ENCODE results near the gene EFHB.
"Not testable (repeated sequence)": the region's sequence is repeated elsewhere in the genome, so short reads cannot be mapped to it uniquely, and the experiment has no call there.

The EFHB gene

DNA sequence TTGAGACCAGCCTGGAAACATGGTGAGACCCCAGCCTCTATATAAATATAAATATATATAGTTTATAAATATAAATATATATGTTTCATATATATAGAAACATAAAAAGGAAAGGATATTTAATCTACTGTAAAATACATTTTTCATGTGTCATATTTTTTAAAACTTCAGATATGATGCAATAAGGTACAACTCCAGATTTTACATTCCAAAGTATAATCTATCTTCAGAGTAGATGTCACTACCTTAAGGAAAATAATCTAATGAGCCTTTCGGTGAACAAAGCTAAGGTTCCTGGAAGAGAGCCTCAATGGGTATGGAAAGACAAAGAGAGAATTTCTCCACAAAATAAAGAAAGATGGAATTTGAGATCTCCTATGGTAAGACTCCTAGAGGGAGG lies 16.9 kb downstream of the EFHB start:
- Histone ChIP-seq H3K36me3 (ENCODE audit: control insufficient read depth, insufficient read depth, low read length) (no peaks in the 10 kb centered on the region), H3K9me3 (ENCODE audit: control insufficient read depth, low read length) (no peaks in the 10 kb centered on the region), H3K27me3 (ENCODE audit: control insufficient read depth, insufficient read depth, low read length) (no peaks in the 10 kb centered on the region), H3K4me1 (ENCODE audit: control insufficient read depth, insufficient read depth, low read length) (no peaks in the 10 kb centered on the region), H3K9ac (ENCODE audit: low read length) (no peak overlapping the region), H3K4me3 (ENCODE audit: low read length) (no peak overlapping the region)

GRCh38 chr3:19911452-19911851 lies 22.6 kb downstream of the EFHB start:
- no peaks in the 10 kb centered on the region for H3K4me1 ChIP-seq (ENCODE audit: control insufficient read depth, insufficient read depth, low read length)

DNA sequence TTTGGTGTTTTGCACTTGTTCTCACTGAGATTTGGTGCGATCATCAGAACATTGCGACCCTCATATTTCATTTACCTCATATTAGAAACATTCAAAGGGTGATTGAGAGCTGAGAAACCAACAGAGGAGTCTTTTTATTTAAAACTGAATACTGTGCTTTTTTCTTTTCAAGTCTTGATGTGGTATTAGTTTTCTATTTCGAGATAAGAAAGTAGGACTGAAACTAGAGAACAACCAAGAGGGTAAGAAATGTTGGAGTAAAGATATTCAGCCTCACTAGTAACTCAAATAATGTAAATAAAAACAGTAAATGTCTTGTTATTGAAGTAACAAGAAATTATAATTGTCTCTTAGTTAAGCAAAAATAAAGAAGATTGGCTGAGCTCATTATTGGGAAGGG lies 26.5 kb downstream of the EFHB start:
- Histone ChIP-seq H3K4me1 (ENCODE audit: control insufficient read depth, insufficient read depth, low read length) (no peaks in the 10 kb centered on the region), H3K4me3 (ENCODE audit: low read length) (no peak overlapping the region), H3K9me3 (ENCODE audit: control insufficient read depth, low read length) (no peaks in the 10 kb centered on the region), H3K36me3 (ENCODE audit: control insufficient read depth, insufficient read depth, low read length) (no peaks in the 10 kb centered on the region), H3K27me3 (ENCODE audit: control insufficient read depth, insufficient read depth, low read length) (no peaks in the 10 kb centered on the region), H3K9ac (ENCODE audit: low read length) (no peak overlapping the region)

More at GRCh38 chr3:19911452-19911851, 22.6 kb downstream of the EFHB start:
- Histone ChIP-seq H3K4me3 (ENCODE audit: low read length) (no peak overlapping the region), H3K9me3 (ENCODE audit: control insufficient read depth, low read length) (no peaks in the 10 kb centered on the region), H3K27me3 (ENCODE audit: control insufficient read depth, insufficient read depth, low read length) (no peaks in the 10 kb centered on the region), H3K9ac (ENCODE audit: low read length) (no peak overlapping the region), H3K36me3 (ENCODE audit: control insufficient read depth, insufficient read depth, low read length) (no peaks in the 10 kb centered on the region)

GRCh38 chr3:19903649-19904048 lies 30.4 kb downstream of the EFHB start:
- no peaks in the 10 kb centered on the region for H3K36me3 ChIP-seq (ENCODE audit: control insufficient read depth, insufficient read depth, low read length)
- no peak overlapping the region for H3K4me3 ChIP-seq (ENCODE audit: low read length)
- H3K4me1 ChIP-seq (ENCODE audit: control insufficient read depth, insufficient read depth, low read length): peaks cover 8% of the 10 kb centered on the region
- H3K27me3 ChIP-seq (ENCODE audit: control insufficient read depth, insufficient read depth, low read length): no peaks in the 10 kb centered on the region
- no peak overlapping the region for H3K9ac ChIP-seq (ENCODE audit: low read length)
- H3K9me3 ChIP-seq (ENCODE audit: control insufficient read depth, low read length): no peaks in the 10 kb centered on the region

DNA sequence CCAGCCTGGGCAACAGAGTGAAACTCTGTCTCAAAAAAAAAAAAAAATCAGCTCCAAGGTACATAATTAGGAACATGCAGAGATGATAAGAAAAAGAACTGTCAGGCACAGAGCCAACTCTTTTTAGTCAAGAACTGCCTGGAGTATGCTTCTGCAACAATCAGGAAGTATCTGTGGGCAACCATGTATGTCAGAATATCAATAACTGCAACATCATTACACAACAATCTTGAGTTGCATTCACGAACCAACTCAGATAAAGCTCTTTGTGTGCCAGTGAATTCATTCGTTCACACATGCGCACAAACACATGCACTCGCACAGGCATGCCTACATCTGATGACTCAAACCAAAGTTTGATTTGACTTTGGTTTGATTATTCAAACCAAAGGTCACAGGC lies 32.1 kb downstream of the EFHB start:
- Histone ChIP-seq H3K9ac (ENCODE audit: low read length) (no peak overlapping the region), H3K4me1 (ENCODE audit: control insufficient read depth, insufficient read depth, low read length) (peaks cover 8% of the 10 kb centered on the region), H3K27me3 (ENCODE audit: control insufficient read depth, insufficient read depth, low read length) (no peaks in the 10 kb centered on the region), H3K9me3 (ENCODE audit: control insufficient read depth, low read length) (no peaks in the 10 kb centered on the region), H3K36me3 (ENCODE audit: control insufficient read depth, insufficient read depth, low read length) (no peaks in the 10 kb centered on the region), H3K4me3 (ENCODE audit: low read length) (no peak overlapping the region)

DNA sequence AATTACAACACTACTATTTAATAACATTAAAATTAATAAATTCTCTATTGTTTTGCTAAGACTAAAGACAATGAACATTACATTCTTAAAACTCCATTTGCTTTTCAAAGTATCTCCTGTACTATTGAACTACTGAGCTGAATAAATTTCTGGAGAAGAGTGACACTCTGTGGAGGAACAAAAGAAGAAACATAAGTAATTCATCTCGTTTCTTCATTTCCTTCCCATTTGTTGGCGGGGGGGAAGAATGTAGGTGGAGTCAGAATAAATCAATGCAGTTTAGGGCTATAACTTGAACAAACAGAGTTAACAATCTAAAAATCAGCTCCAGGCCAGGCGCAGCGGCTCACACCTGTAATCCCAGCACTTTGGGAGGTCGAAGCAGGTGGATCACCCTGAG lies 32.7 kb downstream of the EFHB start:
- Histone ChIP-seq H3K36me3 (ENCODE audit: control insufficient read depth, insufficient read depth, low read length) (no peaks in the 10 kb centered on the region), H3K4me1 (ENCODE audit: control insufficient read depth, insufficient read depth, low read length) (peaks cover 8% of the 10 kb centered on the region), H3K9ac (ENCODE audit: low read length) (no peak overlapping the region), H3K4me3 (ENCODE audit: low read length) (no peak overlapping the region), H3K27me3 (ENCODE audit: control insufficient read depth, insufficient read depth, low read length) (no peaks in the 10 kb centered on the region), H3K9me3 (ENCODE audit: control insufficient read depth, low read length) (no peaks in the 10 kb centered on the region)

DNA sequence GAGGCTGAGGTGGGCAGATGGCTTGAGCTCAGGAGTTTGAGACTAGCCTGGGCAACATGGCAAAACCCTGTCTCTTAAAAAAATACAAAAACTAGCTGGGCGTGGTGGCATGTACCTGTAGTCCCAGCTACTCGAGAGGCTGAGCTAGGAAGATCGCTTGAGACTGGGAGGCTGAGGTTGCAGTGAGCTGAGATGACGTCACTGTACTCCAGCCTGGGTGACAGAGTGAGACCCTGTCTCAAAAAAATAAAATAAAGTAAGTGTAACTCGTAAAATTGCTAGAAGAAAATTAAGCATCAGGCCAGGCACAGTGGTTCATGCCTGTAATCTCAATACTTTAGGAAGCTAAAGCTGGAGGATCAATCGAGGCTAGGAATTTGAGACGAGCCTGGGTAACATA lies 34.2 kb downstream of the EFHB start:
- not testable (repeated sequence) for H3K27me3 ChIP-seq (ENCODE audit: control insufficient read depth, insufficient read depth, low read length); H3K4me3 ChIP-seq (ENCODE audit: low read length); H3K9ac ChIP-seq (ENCODE audit: low read length); H3K4me1 ChIP-seq (ENCODE audit: control insufficient read depth, insufficient read depth, low read length); H3K36me3 ChIP-seq (ENCODE audit: control insufficient read depth, insufficient read depth, low read length); H3K9me3 ChIP-seq (ENCODE audit: control insufficient read depth, low read length)

DNA sequence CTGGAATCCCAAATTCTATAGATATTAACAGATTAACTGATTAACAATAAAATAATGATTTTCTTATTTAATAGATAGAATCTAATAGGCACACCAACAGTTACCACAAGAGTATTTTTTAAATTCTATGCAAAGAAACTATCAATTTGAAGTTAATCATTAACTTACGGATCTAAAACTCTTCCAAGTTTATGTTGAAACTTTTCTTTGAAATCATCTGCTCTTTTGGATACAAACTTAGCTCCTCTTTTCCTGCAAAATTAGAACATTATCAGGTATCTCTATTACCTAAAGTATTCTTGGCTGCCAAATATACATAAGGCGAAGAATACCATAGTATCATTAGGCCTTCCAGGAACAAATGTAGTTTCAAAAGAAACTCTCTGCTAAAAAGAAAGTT lies 34.8 kb downstream of the EFHB start:
- H3K4me3 ChIP-seq (ENCODE audit: low read length): no peak overlapping the region
- H3K9me3 ChIP-seq (ENCODE audit: control insufficient read depth, low read length): no peaks in the 10 kb centered on the region
- H3K4me1 ChIP-seq (ENCODE audit: control insufficient read depth, insufficient read depth, low read length): peaks cover 8% of the 10 kb centered on the region
- no peaks in the 10 kb centered on the region for H3K36me3 ChIP-seq (ENCODE audit: control insufficient read depth, insufficient read depth, low read length)
- no peaks in the 10 kb centered on the region for H3K27me3 ChIP-seq (ENCODE audit: control insufficient read depth, insufficient read depth, low read length)
- H3K9ac ChIP-seq (ENCODE audit: low read length): no peak overlapping the region

GRCh38 chr3:19898721-19899120 lies 35.3 kb downstream of the EFHB start:
- no peaks in the 10 kb centered on the region for H3K36me3 ChIP-seq (ENCODE audit: control insufficient read depth, insufficient read depth, low read length)
- peaks cover 8% of the 10 kb centered on the region for H3K4me1 ChIP-seq (ENCODE audit: control insufficient read depth, insufficient read depth, low read length)
- no peak overlapping the region for H3K9ac ChIP-seq (ENCODE audit: low read length)
- H3K27me3 ChIP-seq (ENCODE audit: control insufficient read depth, insufficient read depth, low read length): no peaks in the 10 kb centered on the region
- H3K9me3 ChIP-seq (ENCODE audit: control insufficient read depth, low read length): no peaks in the 10 kb centered on the region
- H3K4me3 ChIP-seq (ENCODE audit: low read length): no peak overlapping the region

GRCh38 chr3:19891740-19892139 lies 42.3 kb downstream of the EFHB start:
- no peak overlapping the region for H3K4me3 ChIP-seq (ENCODE audit: low read length)
- H3K4me1 ChIP-seq (ENCODE audit: control insufficient read depth, insufficient read depth, low read length): peaks cover 11% of the 10 kb centered on the region
- no peaks in the 10 kb centered on the region for H3K9me3 ChIP-seq (ENCODE audit: control insufficient read depth, low read length)
- no peaks in the 10 kb centered on the region for H3K36me3 ChIP-seq (ENCODE audit: control insufficient read depth, insufficient read depth, low read length)
- H3K9ac ChIP-seq (ENCODE audit: low read length): no peak overlapping the region
- no peaks in the 10 kb centered on the region for H3K27me3 ChIP-seq (ENCODE audit: control insufficient read depth, insufficient read depth, low read length)

- Histone ChIP-seq H3K27me3 (ENCODE audit: control insufficient read depth, insufficient read depth, low read length) (no peaks in the 10 kb centered on the region), H3K9ac (ENCODE audit: low read length) (no peak overlapping the region), H3K4me3 (ENCODE audit: low read length) (no peak overlapping the region), H3K36me3 (ENCODE audit: control insufficient read depth, insufficient read depth, low read length) (no peaks in the 10 kb centered on the region), H3K4me1 (ENCODE audit: control insufficient read depth, insufficient read depth, low read length) (peaks cover 11% of the 10 kb centered on the region), H3K9me3 (ENCODE audit: control insufficient read depth, low read length) (no peaks in the 10 kb centered on the region)
Observed at GRCh38 chr3:19888428-19889152, 45.4 kb downstream of the EFHB start.

DNA sequence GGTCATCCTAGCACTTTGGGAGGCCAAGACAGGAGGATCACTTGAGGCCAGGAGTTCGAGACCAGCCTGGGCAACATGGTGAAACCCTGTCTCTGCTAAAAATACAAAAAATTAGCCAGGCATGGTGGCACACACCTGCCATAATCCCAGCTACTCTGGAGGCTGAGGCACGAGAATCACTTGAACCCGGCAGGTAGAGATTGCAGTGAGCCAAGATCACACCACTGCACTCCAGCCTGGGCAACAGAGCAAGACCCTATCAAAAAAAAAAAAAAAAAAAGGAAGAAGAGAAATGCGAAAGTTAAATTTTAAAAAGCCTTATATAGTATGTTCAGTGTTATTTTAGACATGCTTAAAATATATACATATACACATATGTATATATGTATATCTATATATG lies 46.9 kb downstream of the EFHB start:
- not testable (repeated sequence) for H3K27me3 ChIP-seq (ENCODE audit: control insufficient read depth, insufficient read depth, low read length); H3K9ac ChIP-seq (ENCODE audit: low read length); H3K9me3 ChIP-seq (ENCODE audit: control insufficient read depth, low read length)

GRCh38 chr3:19886404-19886803 lies 47.6 kb downstream of the EFHB start:
- Histone ChIP-seq H3K9ac (ENCODE audit: low read length) (no peak overlapping the region), H3K36me3 (ENCODE audit: control insufficient read depth, insufficient read depth, low read length) (no peaks in the 10 kb centered on the region), H3K9me3 (ENCODE audit: control insufficient read depth, low read length) (no peaks in the 10 kb centered on the region), H3K4me1 (ENCODE audit: control insufficient read depth, insufficient read depth, low read length) (peaks cover 11% of the 10 kb centered on the region), H3K4me3 (ENCODE audit: low read length) (no peak overlapping the region), H3K27me3 (ENCODE audit: control insufficient read depth, insufficient read depth, low read length) (no peaks in the 10 kb centered on the region)

More for the DNA sequence above, 46.9 kb downstream of the EFHB start:
- peaks cover 11% of the 10 kb centered on the region for H3K4me1 ChIP-seq (ENCODE audit: control insufficient read depth, insufficient read depth, low read length)
- not testable (repeated sequence) for H3K36me3 ChIP-seq (ENCODE audit: control insufficient read depth, insufficient read depth, low read length); H3K4me3 ChIP-seq (ENCODE audit: low read length)
